ENCODE data around the gene ATXN7L1. TPM values are rescaled to one million over a fixed set of nuclear protein-coding genes. Genes with fewer than 3 reads are reported as not detected.

Gene ATXN7L1
- total RNA-seq, 1 donor from 2014 or later = 12.9 TPM

- Histone ChIP-seq H3K36me3 (no peaks in the 10 kb centered on the region), H3K27me3 (peaks cover 8% of the 10 kb centered on the region), H3K4me1 (peaks cover 4% of the 10 kb centered on the region), H3K9me3 (no peaks in the 10 kb centered on the region), H3K27ac (no peak overlapping the region), H3K4me3 (no peak overlapping the region)
- TF ChIP-seq CTCF (IDR thresholded peaks at IDR 0.05) = no peak
- DNase-seq = no peak
- intact Hi-C loops (cut with DNase I) = no loop called here
- ATAC-seq = no peak
Observed at GRCh38 chr7:105585850-105586500, 290.4 kb downstream of the ATXN7L1 start.

- DNase-seq = no peak
- peaks cover 4% of the 10 kb centered on the region for H3K4me1 ChIP-seq
Observed at GRCh38 chr7:105584165-105584564, 292.2 kb downstream of the ATXN7L1 start.

GRCh38 chr7:105583061-105583460, 293.3 kb downstream of the ATXN7L1 start:
- intact Hi-C loops (cut with DNase I) = no loop called here
- no peaks in the 10 kb centered on the region for H3K9me3 ChIP-seq
- H3K36me3 ChIP-seq = no peaks in the 10 kb centered on the region
- ATAC-seq = no peak
- H3K27me3 ChIP-seq = peaks cover 11% of the 10 kb centered on the region
- H3K27ac ChIP-seq = no peak overlapping the region
- no peak for DNase-seq
- no peak for TF ChIP-seq CTCF (IDR thresholded peaks at IDR 0.05)
- peaks cover 4% of the 10 kb centered on the region for H3K4me1 ChIP-seq
- no peak overlapping the region for H3K4me3 ChIP-seq

More at GRCh38 chr7:105584165-105584564, 292.2 kb downstream of the ATXN7L1 start:
- H3K27ac ChIP-seq = no peak overlapping the region
- intact Hi-C loops (cut with DNase I) = no loop called here
- H3K4me3 ChIP-seq = no peak overlapping the region
- H3K27me3 ChIP-seq = peaks cover 11% of the 10 kb centered on the region
- ATAC-seq = no peak
- TF ChIP-seq CTCF (IDR thresholded peaks at IDR 0.05) = no peak
- no peaks in the 10 kb centered on the region for H3K9me3 ChIP-seq
- no peaks in the 10 kb centered on the region for H3K36me3 ChIP-seq

- DNase-seq = peak; percentile 91
- Histone ChIP-seq H3K9me3 (no peaks in the 10 kb centered on the region), H3K27ac (no peak within 1 kb of the TSS), H3K4me1 (peaks cover 4% of the 10 kb centered on the region), H3K36me3 (no peaks in the 10 kb centered on the region), H3K4me3 (peak within 1 kb of the TSS; percentile 25), H3K27me3 (peaks cover 11% of the 10 kb centered on the region)
- intact Hi-C loops (cut with DNase I) = no loop called here
- TF ChIP-seq CTCF (IDR thresholded peaks at IDR 0.05) = no peak
- ATAC-seq = peak; percentile 97
Observed at GRCh38 chr7:105581066-105581811, 295.2 kb downstream of the ATXN7L1 start, which contains the start of gene EFCAB10. Gene EFCAB10 (minus strand): TSS chr7:105581493. CDS start chr7:105581463, 30 bp downstream.

DNA sequence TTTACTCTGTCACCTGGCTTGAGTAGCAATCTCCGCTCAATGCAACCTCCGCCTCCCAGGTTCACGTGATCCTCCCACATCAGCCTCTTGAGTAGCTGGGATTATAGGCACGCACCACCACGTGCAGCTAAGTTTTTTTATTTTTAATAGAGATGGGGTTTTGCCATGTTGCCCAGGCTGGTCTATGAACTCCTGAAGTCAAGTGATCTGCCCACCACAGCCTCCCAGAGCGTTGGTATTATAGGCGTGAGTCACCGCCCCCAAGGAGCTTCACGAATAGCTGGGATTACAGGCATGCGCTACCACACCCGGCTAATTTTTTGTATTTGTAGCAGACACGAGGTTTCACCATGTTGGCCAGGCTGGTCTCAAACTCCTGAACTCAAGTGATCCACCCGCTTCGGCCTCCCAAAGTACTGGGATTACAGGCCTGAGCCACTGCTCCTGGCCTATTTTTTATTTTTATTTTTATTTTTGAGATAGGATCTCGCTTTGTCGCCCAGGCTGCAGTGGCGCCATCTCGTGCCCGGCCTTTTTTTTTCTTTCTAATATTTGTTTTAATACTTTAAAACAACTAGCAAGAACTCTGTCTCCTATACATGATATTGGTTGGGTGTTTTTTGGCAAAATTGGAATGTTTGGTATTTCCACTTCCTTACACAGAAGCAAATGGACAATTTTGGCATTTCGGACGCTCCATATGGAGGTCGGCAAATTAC, 296.2 kb downstream of the ATXN7L1 start:
- H3K4me3 ChIP-seq = no peak overlapping the region
- TF ChIP-seq CTCF (IDR thresholded peaks at IDR 0.05) = no peak
- H3K27ac ChIP-seq = no peak overlapping the region
- peaks cover 4% of the 10 kb centered on the region for H3K4me1 ChIP-seq
- H3K27me3 ChIP-seq = peaks cover 11% of the 10 kb centered on the region
- intact Hi-C loops (cut with DNase I) = no loop called here
- DNase-seq (no peak), ATAC-seq (no peak)
- H3K36me3 ChIP-seq = no peaks in the 10 kb centered on the region
- H3K9me3 ChIP-seq = no peaks in the 10 kb centered on the region

Measured in upper lobe of right lung (tissue), 1 donor.